OCI-LY7 (cell line): ENCODE measurements around the gene SPO11. TPM values are rescaled to one million over a fixed set of nuclear protein-coding genes. Genes with fewer than 3 reads are reported as not detected.

ENCODE experiments used
- BruUV-seq: library from RNA; stranded (reverse); fragments of 400-500 nt; replicated peaks from 2 replicates; lab custom pipeline; 2021; lab: Mats Ljungman, UMichigan
- CTCF ChIA-PET: fragments of 300-600 bp; sonication (Branson Sonifier 250); formaldehyde crosslinking; loops from one replicate; lab custom pipeline; 2022; ENCODE audit warnings: antibody characterized with exemption; ENCODE audit not compliant: unreplicated experiment; lab: Charles Lee
- POLR2A ChIA-PET: fragments of 300-600 bp; sonication (Branson Sonifier 250); formaldehyde crosslinking; loops from one replicate; lab custom pipeline; 2022; ENCODE audit warnings: antibody characterized with exemption; lab: Charles Lee
- DNase-seq: peaks from one replicate; pipeline ENCODE4 v3.0.0-alpha.2; 2015; ENCODE audit warnings: low spot score
- H2AFZ ChIP-seq: fragments of 200-600 bp; sonication (generic), shearing (Covaris generic); 2 replicates; pipeline ENCODE4 v1.6.1; 2014; ENCODE audit warnings: mild to moderate bottlenecking, antibody characterized with exemption, low read length, moderate library complexity
- H3K27ac ChIP-seq: fragments of 200-600 bp; sonication (generic); 2 replicates; pipeline ENCODE4 v1.5.1; 2014; ENCODE audit warnings: mixed run types, low read depth, mild to moderate bottlenecking, moderate library complexity, low read length, inconsistent platforms; ENCODE audit not compliant: poor library complexity, severe bottlenecking
- H3K36me3 ChIP-seq: fragments of 200-600 bp; sonication (generic); 2 replicates; pipeline ENCODE4 v1.6.1; 2014; ENCODE audit warnings: mild to moderate bottlenecking, antibody characterized with exemption, low read length, moderate library complexity, mixed read lengths; ENCODE audit not compliant: insufficient read depth
- H3K4me1 ChIP-seq: fragments of 200-600 bp; sonication (generic); 2 replicates; pipeline ENCODE4 v1.5.1; 2014; ENCODE audit warnings: mild to moderate bottlenecking, low read length; ENCODE audit not compliant: insufficient read depth, poor library complexity, severe bottlenecking
- H3K4me2 ChIP-seq: fragments of 200-600 bp; sonication (generic); 2 replicates; pipeline ENCODE4 v1.6.1; 2014; ENCODE audit warnings: mild to moderate bottlenecking, low read length
- H3K4me3 ChIP-seq: fragments of 200-600 bp; sonication (generic); 2 replicates; pipeline ENCODE4 v1.5.1; 2014; ENCODE audit warnings: mild to moderate bottlenecking, low read depth, low read length; ENCODE audit not compliant: poor library complexity, severe bottlenecking
- H3K79me2 ChIP-seq: fragments of 200-600 bp; sonication (generic); 2 replicates; pipeline ENCODE4 v1.6.1; 2016; ENCODE audit warnings: low read depth, mild to moderate bottlenecking, low read length, moderate library complexity, mixed read lengths; ENCODE audit not compliant: insufficient read depth
- H3K9me2 ChIP-seq: fragments of 200-600 bp; sonication (generic); 2 replicates; pipeline ENCODE4 v1.6.1; 2016; ENCODE audit warnings: mild to moderate bottlenecking, low read length, mixed read lengths; ENCODE audit not compliant: insufficient read depth
- H3K9me3 ChIP-seq: fragments of 200-600 bp; sonication (generic); 2 replicates; pipeline ENCODE4 v1.6.1; 2014; ENCODE audit warnings: mild to moderate bottlenecking, mixed run types, low read length, mixed read lengths
- H4K20me1 ChIP-seq: fragments of 200-600 bp; sonication (generic); 2 replicates; pipeline ENCODE4 v1.6.1; 2014; ENCODE audit warnings: mild to moderate bottlenecking, antibody characterized with exemption, low read length, moderate library complexity, mixed read lengths; ENCODE audit not compliant: insufficient read depth
- CTCF ChIP-seq: fragments of 200-600 bp; sonication (generic); conservative IDR thresholded peaks from 2 replicates; pipeline ENCODE4 v1.5.1; 2014; ENCODE audit warnings: mild to moderate bottlenecking, antibody characterized with exemption, low read length, moderate library complexity, mixed read lengths
- EZH2phosphoT487 ChIP-seq: fragments of 200-600 bp; sonication (generic); IDR thresholded peaks from 2 replicates; pipeline ENCODE4 v1.6.1; 2018; ENCODE audit warnings: low read depth, borderline replicate concordance, mild to moderate bottlenecking, mixed run types, antibody characterized with exemption, low read length, moderate library complexity, mixed read lengths
- intact Hi-C: fragments of 100-400 bp; cut with micrococcal nuclease; formaldehyde crosslinking; loops from one replicate; pipeline ENCODE4 v1.10.0; 2022; ENCODE audit not compliant: unreplicated experiment
- total RNA-seq, 2 experiments: library from RNA; depleted of rRNA in 1 of 2; stranded (reverse); fragments of >200 nt in 1 of 2; shearing (Covaris generic) in 1 of 2; gene quantifications; 2 replicates each; pipeline ENCODE4 v1.2.3, GENCODE V29; 2014 to 2022

SPO11 gene
- total RNA-seq, 2 experiments from 2014 or later, result not detected

DNA sequence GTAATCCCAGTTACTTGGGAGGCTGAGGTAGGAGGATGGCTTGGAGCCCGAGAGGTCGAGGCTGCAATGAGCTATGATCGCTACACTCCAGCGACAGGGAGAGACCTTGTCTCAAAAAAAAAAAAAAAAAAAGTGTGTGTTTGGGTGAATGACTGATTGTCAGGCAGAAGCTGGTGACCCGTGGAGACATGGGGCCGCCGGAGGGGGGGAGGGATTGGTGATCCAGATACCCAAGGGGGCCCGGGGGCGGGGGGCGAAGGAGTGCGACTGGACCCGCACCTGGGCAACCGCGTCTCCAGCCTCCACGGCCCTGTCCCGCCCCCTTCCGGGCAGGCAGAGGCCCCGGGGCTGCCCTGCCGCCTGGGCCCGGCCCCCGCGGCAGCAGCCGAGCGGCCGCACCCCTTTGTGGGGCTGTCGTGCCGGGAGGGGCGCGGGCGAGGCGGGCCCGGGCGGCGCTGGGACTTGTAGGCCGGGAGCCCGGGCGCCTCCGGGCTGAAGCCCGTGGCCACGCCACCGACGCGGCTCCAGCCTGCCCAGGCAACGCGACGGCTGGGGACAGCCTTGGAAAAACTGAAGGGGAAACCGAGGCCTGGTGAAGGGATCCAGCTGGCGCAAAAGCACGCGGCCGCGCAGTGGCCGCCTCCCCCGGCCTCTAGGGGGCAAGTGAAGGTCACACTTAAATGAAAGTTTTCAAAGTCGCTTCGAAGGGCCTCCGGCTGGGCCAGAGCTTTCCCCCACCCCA is 59.5 kb downstream of the SPO11 start:
- ChIA-PET POLR2A (interaction anchor here (0.6 to 4.2 kb wide), 8 partner anchors 10 to 239 kb away, joined by 3 to 21 read pairs (median 6); no protein-coding TSS in a partner anchor), CTCF (interaction anchor here (0.6 to 1.2 kb wide), 4 partner anchors 29 to 109 kb away, joined by 3 to 7 read pairs (median 4); no protein-coding TSS in a partner anchor)
- H3K27ac ChIP-seq, result peak overlapping the region; percentile 97
- TF ChIP-seq CTCF, result peak; percentile 76
- TF ChIP-seq EZH2phosphoT487, result no peak
- intact Hi-C loops, result no loop called here
- H2AFZ ChIP-seq, result peak overlapping the region; percentile 37; the same call in 1 of the 2 replicates
- H3K9me3 ChIP-seq, result no peaks in the 10 kb centered on the region
- peaks cover 23% of the 10 kb centered on the region for H3K79me2 ChIP-seq
- H4K20me1 ChIP-seq, result peaks cover 20% of the 10 kb centered on the region
- H3K36me3 ChIP-seq, result peaks cover 22% of the 10 kb centered on the region
- DNase-seq, result peak; percentile 82
- H3K4me3 ChIP-seq, result peak overlapping the region; percentile 69
- peak overlapping the region; percentile 95 for H3K4me2 ChIP-seq
- H3K4me1 ChIP-seq, result peaks cover 47% of the 10 kb centered on the region
- no peaks in the 10 kb centered on the region for H3K9me2 ChIP-seq
- no TSS peak for BruUV-seq

- H2AFZ ChIP-seq, result peak overlapping the region; percentile 37; the same call in 1 of the 2 replicates
- CTCF ChIA-PET, result interaction anchor here (0.7 to 1.4 kb wide), 7 partner anchors 9 to 88 kb away, joined by 3 to 10 read pairs (median 4); no protein-coding TSS in a partner anchor
- DNase-seq, result no peak
- POLR2A ChIA-PET, result interaction anchor here (0.5 to 4.2 kb wide), 16 partner anchors 9 to 238 kb away, joined by 3 to 21 read pairs (median 6); no protein-coding TSS in a partner anchor
- H3K9me2 ChIP-seq, result no peaks in the 10 kb centered on the region
- intact Hi-C loops, result loop anchor here (2.0 to 10.0 kb wide), 5 partner anchors 45 to 1775 kb away; partner anchors contain the start of gene ZNF831
- peak overlapping the region; percentile 95 for H3K4me2 ChIP-seq
- BruUV-seq, result no TSS peak
- TF ChIP-seq EZH2phosphoT487, result no peak
- 0 out of 2 replicates have a peak, but pooled peaks have one; percentile 9 for TF ChIP-seq CTCF
- H3K4me3 ChIP-seq, result peak overlapping the region; percentile 69
- peak overlapping the region; percentile 97 for H3K27ac ChIP-seq
- peaks cover 31% of the 10 kb centered on the region for H3K79me2 ChIP-seq
- H3K4me1 ChIP-seq, result peaks cover 50% of the 10 kb centered on the region
- no peaks in the 10 kb centered on the region for H3K9me3 ChIP-seq
- H4K20me1 ChIP-seq, result peaks cover 22% of the 10 kb centered on the region
- H3K36me3 ChIP-seq, result peaks cover 31% of the 10 kb centered on the region
These were observed 60.3 kb downstream of the SPO11 start for GRCh38 chr20:57389695-57390603.
